ENCODE results near the gene FBN1. TPM values are rescaled to one million over a fixed set of nuclear protein-coding genes. Genes with fewer than 3 reads are reported as not detected.

The FBN1 gene
- total and polyA plus RNA-seq, 2 donors (not counting 3 experiments of a cell fraction or from before 2014, with no cell fraction given) = 107 to 111 TPM

GRCh38 chr15:48632651-48633050 lies 12.9 kb downstream of the FBN1 start:
- H3K4me3 ChIP-seq (replicated peaks in 1 of 3; ENCODE audit: insufficient read depth in 1 of 3, low read depth in 1 of 3, low read length in 3 of 3) = no peak overlapping the region
- no peaks in the 10 kb centered on the region for H3K9me1 ChIP-seq (replicated peaks; ENCODE audit: control insufficient read depth, extremely low read depth, insufficient read depth, low read length)
- CTCF ChIA-PET = interaction anchor here (1.0 to 1.4 kb wide), 4 partner anchors 11 to 154 kb away, joined by 3 to 4 read pairs (median 3); no protein-coding TSS in a partner anchor
- no peak overlapping the region for H3K9ac ChIP-seq (replicated peaks; ENCODE audit: extremely low read depth, insufficient read depth, low read length)
- POLR2A ChIA-PET = no interaction called here
- intact Hi-C loops (cut with micrococcal nuclease) (no loop called here), dilution Hi-C loops (cut with MboI; ENCODE audit: extremely low pct_ligation_motif_present, low sequenced_read_pairs) (no loop called here)
- peaks cover 0 to 3% of the 10 kb centered on the region in 2 experiments for H3K36me3 ChIP-seq (ENCODE audit: control insufficient read depth in 2 of 2, extremely low read depth in 1 of 2, insufficient read depth in 2 of 2, low read length in 2 of 2)
- no peaks in the 10 kb centered on the region for H3K4me1 ChIP-seq (ENCODE audit: control insufficient read depth, extremely low read depth, insufficient read depth, low read length)
- H4K20me1 ChIP-seq (replicated peaks; ENCODE audit: control insufficient read depth, extremely low read depth, insufficient read depth, low read length) = no peaks in the 10 kb centered on the region
- BruUV-seq (replicated peaks) = no TSS peak
- H3K79me2 ChIP-seq (ENCODE audit: control insufficient read depth, insufficient read depth, low read length) = no peaks in the 10 kb centered on the region
- FAIRE-seq (no peak), DNase-seq (ENCODE audit: low read depth, low spot score) (no peak)
- TF ChIP-seq MYC (IDR thresholded peaks at IDR 0.05; ENCODE audit: low read depth, low read length) (no peak), EZH2 (IDR thresholded peaks at IDR 0.05; ENCODE audit: borderline replicate concordance, low read depth, low read length, severe bottlenecking) (no peak), POLR2AphosphoS5 (IDR thresholded peaks at IDR 0.05; ENCODE audit: insufficient read depth, low read depth, low read length) (no peak), POLR2A (IDR thresholded peaks at IDR 0.05; ENCODE audit: low read depth, low read length) (no peak), GATA2 (IDR thresholded peaks at IDR 0.05; ENCODE audit: insufficient read depth, insufficient read length, low read depth, low read length) (no peak), FOS (IDR thresholded peaks at IDR 0.05; ENCODE audit: borderline replicate concordance, insufficient read depth, low read length) (no peak), CTCF (IDR thresholded peaks at IDR 0.05; ENCODE audit: extremely low read depth in 1 of 2, insufficient read depth in 1 of 2, low read depth in 1 of 2, low read length in 2 of 2) (no peak), JUN (IDR thresholded peaks at IDR 0.05; ENCODE audit: borderline replicate concordance, insufficient read depth, insufficient read length, low read depth) (no peak)
- no peak overlapping the region for H2AFZ ChIP-seq (ENCODE audit: low read depth, low read length)
- no peaks in the 10 kb centered on the region for H3K27me3 ChIP-seq (ENCODE audit: control insufficient read depth in 2 of 2, insufficient read depth in 2 of 2, low read length in 2 of 2)
- no peak overlapping the region for H3K4me2 ChIP-seq (ENCODE audit: insufficient read depth, low read length)
- no peaks in the 10 kb centered on the region for H3K9me3 ChIP-seq (replicated peaks; ENCODE audit: control insufficient read depth, insufficient read depth, low read length)
- H3K27ac ChIP-seq (ENCODE audit: insufficient read depth, low read depth, low read length) = no peak overlapping the region

Data from endothelial cell of umbilical vein (primary cell).